HepG2 (cell line): ENCODE data around the gene PXDC1. TPM values are rescaled to one million over a fixed set of nuclear protein-coding genes. Genes with fewer than 3 reads are reported as not detected.

Experiments used
- ATAC-seq: fragments of 200-7000 bp; cut with Tn5 transposase; 3 replicates; pipeline ENCODE4 v1.9.1; 2020; ENCODE audit warnings: mild to moderate bottlenecking, moderate library complexity
- BruUV-seq: library from RNA; stranded (reverse); fragments of 400-500 nt; replicated peaks from 2 replicates; lab custom pipeline; 2021; lab: Mats Ljungman, UMichigan
- CTCF ChIA-PET: fragments of 300-600 bp; formaldehyde crosslinking; extraction: SDS; loops from one replicate; lab custom pipeline; 2021; ENCODE audit warnings: low total read pairs, inconsistent platforms, low intra/inter-chr PET ratio; lab: Yijun Ruan, JAX
- POLR2A ChIA-PET: fragments of 350-600 bp; sonication (Branson Sonifier 250); formaldehyde crosslinking; loops from one replicate; lab custom pipeline; 2020; ENCODE audit warnings: antibody characterized with exemption, inconsistent platforms; lab: Yijun Ruan, JAX
- DNase-seq: peaks from one replicate; pipeline ENCODE4 v3.0.0-alpha.2; 2015; ENCODE audit warnings: low spot score
- FAIRE-seq: peaks from 3 replicates; lab custom pipeline; 2011; peaks lifted over from hg19 to GRCh38; lab: Jason Lieb, UNC
- H2AFZ ChIP-seq: one replicate; pipeline ENCODE4 v1.6.1; 2011; ENCODE audit warnings: low read length, inconsistent platforms
- H3K27ac ChIP-seq: fragments of 300-600 bp; 3 replicates; pipeline ENCODE4 v1.8.0; 2011; ENCODE audit warnings: mixed run types, mild to moderate bottlenecking, mixed read lengths, low read length, inconsistent platforms; ENCODE audit not compliant: insufficient read depth; ENCODE audit errors: extremely low read length
- H3K27me3 ChIP-seq, 2 experiments: fragments of 200-600 bp in 1 of 2; 2 replicates in 1 of 2; 3 replicates in 1 of 2; pipeline versions ENCODE4 v1.6.0 to v1.8.0; 2011; ENCODE audit warnings: low read length in 2 of 2, mild to moderate bottlenecking in 2 of 2, moderate library complexity in 2 of 2, inconsistent platforms in 1 of 2; ENCODE audit not compliant: insufficient read depth in 2 of 2, control insufficient read depth in 1 of 2
- H3K36me3 ChIP-seq, 2 experiments: fragments of 200-600 bp in 1 of 2; replicated peaks in 1 of 2; 2 replicates in 1 of 2; 3 replicates in 1 of 2; pipeline versions ENCODE4 v1.5.1 to v1.8.0; 2011; ENCODE audit warnings: low read length in 2 of 2, inconsistent platforms in 1 of 2; ENCODE audit not compliant: insufficient read depth in 2 of 2, control insufficient read depth in 1 of 2
- H3K4me1 ChIP-seq: 2 replicates; pipeline ENCODE4 v1.5.1; 2012; ENCODE audit warnings: low read length, inconsistent platforms; ENCODE audit not compliant: insufficient read depth
- H3K4me2 ChIP-seq: 2 replicates; pipeline ENCODE4 v1.6.0; 2011; ENCODE audit warnings: low read depth, low read length, inconsistent platforms
- H3K4me3 ChIP-seq, 3 experiments: fragments of 200-600 bp in 1 of 3; sonication (generic), shearing (Covaris generic) in 1 of 3; replicated peaks in 1 of 3; 2 replicates each; pipeline ENCODE4 v1.5.1; 2011 to 2016; ENCODE audit warnings: low read length in 3 of 3, inconsistent platforms in 2 of 3, low read depth in 2 of 3, mild to moderate bottlenecking in 2 of 3, control low read depth in 1 of 3, mixed read lengths in 1 of 3; ENCODE audit not compliant: insufficient read depth in 1 of 3
- H3K79me2 ChIP-seq: one replicate; pipeline ENCODE4 v1.6.1; 2011; ENCODE audit warnings: low read length, inconsistent platforms; ENCODE audit not compliant: insufficient read depth
- H3K9ac ChIP-seq: 2 replicates; pipeline ENCODE4 v1.6.0; 2011; ENCODE audit warnings: mild to moderate bottlenecking, low read depth, low read length, inconsistent platforms; ENCODE audit not compliant: insufficient read depth
- H3K9me3 ChIP-seq: 2 replicates; pipeline ENCODE4 v1.5.1; 2012; ENCODE audit warnings: mild to moderate bottlenecking, low read length
- H4K20me1 ChIP-seq: 2 replicates; pipeline ENCODE4 v1.6.0; 2011; ENCODE audit warnings: inconsistent platforms, mild to moderate bottlenecking, low read length, moderate library complexity; ENCODE audit not compliant: insufficient read depth
- CBX1 ChIP-seq: IDR thresholded peaks from one replicate; pipeline ENCODE4 v1.6.1; 2016; ENCODE audit warnings: antibody characterized with exemption, low read depth
- EED ChIP-seq: sonication (generic); formaldehyde crosslinking; IDR thresholded peaks from 2 replicates; pipeline ENCODE4 v1.5.0; 2020; ENCODE audit warnings: mild to moderate bottlenecking, missing genetic modification reagents
- KDM1A ChIP-seq: IDR thresholded peaks from 2 replicates; pipeline ENCODE4 v1.6.1; 2016; ENCODE audit warnings: missing compliant biosample characterization
- POGZ ChIP-seq: sonication (generic); formaldehyde crosslinking; IDR thresholded peaks from 2 replicates; pipeline ENCODE4 v1.4.0; 2020; ENCODE audit warnings: mild to moderate bottlenecking, missing genetic modification reagents
- PTBP1 ChIP-seq: fragments of 200-400 bp; formaldehyde crosslinking; IDR thresholded peaks from 2 replicates; pipeline ENCODE4 v1.6.1; 2018; ENCODE audit warnings: low read length, low read depth; ENCODE audit not compliant: poor library complexity, severe bottlenecking
- ZFP91 ChIP-seq: sonication (generic); formaldehyde crosslinking; IDR thresholded peaks from 2 replicates; pipeline ENCODE4 v1.9.0; 2022; ENCODE audit warnings: missing genetic modification reagents, mild to moderate bottlenecking, borderline replicate concordance
- ZNF318 ChIP-seq: sonication (generic); formaldehyde crosslinking; IDR thresholded peaks from 2 replicates; pipeline ENCODE4 v1.4.0; 2020; ENCODE audit warnings: mild to moderate bottlenecking, missing genetic modification reagents
- ZNF331 ChIP-seq: sonication (generic); formaldehyde crosslinking; IDR thresholded peaks from 2 replicates; pipeline ENCODE4 v1.4.0; 2020; ENCODE audit warnings: missing genetic modification reagents
- WGBS: methylation state at CpG from one replicate; pipeline ENCODE4 v1.1.6; 2017; ENCODE audit warnings: low lambda C conversion rate; 5-methylcytosine and 5-hydroxymethylcytosine counted together
- in situ Hi-C: cut with HindIII; loops from 2 replicates; pipeline ENCODE4 v1.10.0; 2017; ENCODE audit warnings: low pct_unique_long_range_greater_than_20kb; ENCODE audit not compliant: extremely low pct_ligation_motif_present
- intact Hi-C: fragments of 100-400 bp; cut with micrococcal nuclease; formaldehyde crosslinking; loops from one replicate; pipeline ENCODE4 v1.10.0; 2022; ENCODE audit not compliant: unreplicated experiment
- polyA plus RNA-seq, 8 experiments: library from polyadenylated mRNA; depleted of rRNA in 3 of 8; stranded (reverse) in 7 of 8; unstranded in 1 of 8; fragments of >200 nt; fragmentation: Illumina TruSeq in 4 of 8; extraction: Trizol in 4 of 8; gene quantifications; 2 replicates each; pipeline versions ENCODE4 v1.2.1 to v1.2.3, GENCODE V29; 2011 to 2016; ENCODE audit warnings: low read depth in 4 of 8, missing spikeins in 1 of 8, mixed read lengths in 1 of 8; ENCODE audit not compliant: insufficient read depth in 1 of 8
- total RNA-seq, 5 experiments: library from RNA; depleted of rRNA; stranded (reverse); fragments of >200 nt; fragmentation: Illumina TruSeq; extraction: Trizol; gene quantifications; 2 replicates each; pipeline ENCODE4 v1.2.3, GENCODE V29; 2016; ENCODE audit warnings: low read depth in 1 of 5
- TF ChIP-seq, protein P1 (sequence below): sonication (generic); formaldehyde crosslinking; IDR thresholded peaks from 2 replicates; pipeline ENCODE4 v1.8.0; 2022; ENCODE audit warnings: missing genetic modification reagents, mild to moderate bottlenecking, borderline replicate concordance

The PXDC1 gene
- total and polyA plus RNA-seq, 2 of the 13 experiments (the other 11 are each of a cell fraction or from before 2014, with no cell fraction given) = 32.4 to 34.7 TPM

DNA sequence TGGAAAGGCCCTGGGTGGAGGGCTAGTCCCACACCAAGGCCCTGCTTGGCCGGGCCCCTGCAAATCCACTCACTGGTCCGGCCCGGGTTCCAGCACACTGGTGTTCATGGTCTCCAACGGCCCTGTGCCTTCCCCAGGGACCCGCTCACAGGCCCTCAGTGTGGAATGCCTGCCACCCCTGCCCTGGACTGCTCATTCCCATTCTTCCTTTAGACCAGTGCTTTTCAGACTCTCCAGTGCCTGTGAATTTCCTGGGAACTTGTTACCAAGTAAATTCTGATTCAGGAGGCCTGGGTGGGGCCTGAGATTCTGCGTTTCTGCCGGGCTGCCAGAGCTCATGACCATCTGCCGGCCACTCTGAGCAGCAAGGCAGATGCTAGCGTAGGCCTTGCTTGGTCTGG, 5.7 kb upstream of the PXDC1 start:
- no peak for DNase-seq
- no peaks in the 10 kb centered on the region for H3K9me3 ChIP-seq
- TF ChIP-seq, protein P1, sequence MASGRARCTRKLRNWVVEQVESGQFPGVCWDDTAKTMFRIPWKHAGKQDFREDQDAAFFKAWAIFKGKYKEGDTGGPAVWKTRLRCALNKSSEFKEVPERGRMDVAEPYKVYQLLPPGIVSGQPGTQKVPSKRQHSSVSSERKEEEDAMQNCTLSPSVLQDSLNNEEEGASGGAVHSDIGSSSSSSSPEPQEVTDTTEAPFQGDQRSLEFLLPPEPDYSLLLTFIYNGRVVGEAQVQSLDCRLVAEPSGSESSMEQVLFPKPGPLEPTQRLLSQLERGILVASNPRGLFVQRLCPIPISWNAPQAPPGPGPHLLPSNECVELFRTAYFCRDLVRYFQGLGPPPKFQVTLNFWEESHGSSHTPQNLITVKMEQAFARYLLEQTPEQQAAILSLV (CRISPR knock-in tag) = no peak
- TF ChIP-seq PTBP1 = no peak
- no peak for TF ChIP-seq CBX1
- TF ChIP-seq ZNF318 (CRISPR knock-in tag) = no peak
- TF ChIP-seq ZFP91 (CRISPR knock-in tag) = no peak
- no peak for TF ChIP-seq KDM1A (CRISPR knock-in tag)
- TF ChIP-seq EED = no peak
- TF ChIP-seq ZNF331 (CRISPR knock-in tag) = no peak
- no peak for TF ChIP-seq POGZ (CRISPR knock-in tag)
- TF ChIP-seq, all 625 proteins: peak for 0
- no peaks in the 10 kb centered on the region for H3K36me3 ChIP-seq
- in situ Hi-C loops = no loop called here
- H3K27ac ChIP-seq = no peak overlapping the region
- ChIA-PET POLR2A (interaction anchor here (1.6 kb wide), 1 partner anchor 9 kb away, joined by 3 read pairs; no protein-coding TSS in a partner anchor), CTCF (no interaction called here)
- intact Hi-C loops = no loop called here
- ATAC-seq (no peak; the same call in 2 of the 3 replicates), FAIRE-seq (no peak)
- no peak overlapping the region for H3K9ac ChIP-seq
- peaks cover 58% of the 10 kb centered on the region for H3K4me1 ChIP-seq
- no peak overlapping the region for H3K4me2 ChIP-seq
- no peaks in the 10 kb centered on the region for H4K20me1 ChIP-seq
- no TSS peak for BruUV-seq
- WGBS = 72% methylated on average over 9 of the region's 9 CpGs
- no peaks in the 10 kb centered on the region for H3K79me2 ChIP-seq
- H3K27me3 ChIP-seq = no peaks in the 10 kb centered on the region; a peak in 1 of 5 replicates
- H3K4me3 ChIP-seq = no peak overlapping the region
- H2AFZ ChIP-seq = no peak overlapping the region
